ENCODE data around the gene SH3GL3. TPM values are rescaled to one million over a fixed set of nuclear protein-coding genes. Genes with fewer than 3 reads are reported as not detected.

The SH3GL3 gene
- total RNA-seq, 6 experiments from 2014 or later = not detected

DNA sequence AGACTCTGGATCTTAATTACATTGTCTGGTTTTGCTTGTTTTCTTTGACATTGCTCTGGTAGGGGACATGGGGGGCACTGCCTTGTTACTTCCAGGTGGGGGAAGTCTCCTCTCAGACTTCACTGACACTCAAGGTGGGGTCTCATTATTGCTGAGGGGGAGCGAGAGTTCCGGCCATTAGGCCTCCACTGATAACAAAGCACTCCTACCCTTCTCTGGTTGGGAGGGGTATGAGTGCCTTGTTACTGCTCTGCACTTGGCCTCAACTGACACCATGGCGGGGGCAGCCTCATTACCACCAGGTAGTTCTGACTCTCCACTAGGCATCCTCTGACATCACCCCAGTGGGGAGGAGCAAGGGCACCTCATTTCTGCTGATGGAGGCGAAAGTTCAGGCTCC is 25.7 kb downstream of the SH3GL3 start:
- no peak overlapping the region for H3K4me3 Mint-ChIP-seq

DNA sequence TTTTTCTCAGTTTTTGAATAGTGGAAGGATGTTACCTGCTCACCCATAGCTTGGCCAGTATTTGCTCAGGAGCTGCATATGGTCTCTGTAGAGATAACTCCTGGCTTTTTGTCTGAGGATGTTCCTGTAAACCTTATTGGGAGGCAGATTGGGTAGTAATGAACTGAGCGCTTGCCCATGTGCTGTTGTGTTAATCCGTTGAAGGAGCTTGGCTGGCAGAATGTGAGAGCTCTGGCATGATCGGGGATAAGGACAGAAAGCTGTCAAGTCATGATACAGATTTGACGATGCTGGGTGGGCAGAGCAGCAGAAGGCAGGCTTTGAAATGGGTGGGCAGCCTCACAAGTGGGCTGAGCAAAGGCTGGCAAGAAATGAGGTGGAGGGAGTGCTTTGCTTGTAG is 27.4 kb downstream of the SH3GL3 start:
- Mint-ChIP-seq H3K4me1 (ENCODE audit: low read depth) (no peaks in the 10 kb centered on the region), H3K9me3 (peaks cover 15% of the 10 kb centered on the region; the same call in 1 of the 2 replicates), H3K27me3 (ENCODE audit: insufficient read depth) (no peaks in the 10 kb centered on the region; the same call in 1 of the 2 replicates), H3K36me3 (ENCODE audit: low read depth) (no peaks in the 10 kb centered on the region), H3K27ac (no peak overlapping the region), H3K4me3 (no peak overlapping the region)
- TF ChIP-seq, protein P1, sequence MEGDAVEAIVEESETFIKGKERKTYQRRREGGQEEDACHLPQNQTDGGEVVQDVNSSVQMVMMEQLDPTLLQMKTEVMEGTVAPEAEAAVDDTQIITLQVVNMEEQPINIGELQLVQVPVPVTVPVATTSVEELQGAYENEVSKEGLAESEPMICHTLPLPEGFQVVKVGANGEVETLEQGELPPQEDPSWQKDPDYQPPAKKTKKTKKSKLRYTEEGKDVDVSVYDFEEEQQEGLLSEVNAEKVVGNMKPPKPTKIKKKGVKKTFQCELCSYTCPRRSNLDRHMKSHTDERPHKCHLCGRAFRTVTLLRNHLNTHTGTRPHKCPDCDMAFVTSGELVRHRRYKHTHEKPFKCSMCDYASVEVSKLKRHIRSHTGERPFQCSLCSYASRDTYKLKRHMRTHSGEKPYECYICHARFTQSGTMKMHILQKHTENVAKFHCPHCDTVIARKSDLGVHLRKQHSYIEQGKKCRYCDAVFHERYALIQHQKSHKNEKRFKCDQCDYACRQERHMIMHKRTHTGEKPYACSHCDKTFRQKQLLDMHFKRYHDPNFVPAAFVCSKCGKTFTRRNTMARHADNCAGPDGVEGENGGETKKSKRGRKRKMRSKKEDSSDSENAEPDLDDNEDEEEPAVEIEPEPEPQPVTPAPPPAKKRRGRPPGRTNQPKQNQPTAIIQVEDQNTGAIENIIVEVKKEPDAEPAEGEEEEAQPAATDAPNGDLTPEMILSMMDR (IDR thresholded peaks at IDR 0.05) = no peak
- DNase-seq = no peak

More for the DNA sequence above, 25.7 kb downstream of the SH3GL3 start:
- TF ChIP-seq, protein P1 (IDR thresholded peaks at IDR 0.05) = no peak
- no peaks in the 10 kb centered on the region for H3K27me3 Mint-ChIP-seq (ENCODE audit: insufficient read depth)
- no peak overlapping the region for H3K27ac Mint-ChIP-seq
- no peaks in the 10 kb centered on the region for H3K36me3 Mint-ChIP-seq (ENCODE audit: low read depth)
- no peak for DNase-seq
- no peaks in the 10 kb centered on the region for H3K4me1 Mint-ChIP-seq (ENCODE audit: low read depth)
- H3K9me3 Mint-ChIP-seq = peaks cover 15% of the 10 kb centered on the region; the same call in 1 of the 2 replicates

DNA sequence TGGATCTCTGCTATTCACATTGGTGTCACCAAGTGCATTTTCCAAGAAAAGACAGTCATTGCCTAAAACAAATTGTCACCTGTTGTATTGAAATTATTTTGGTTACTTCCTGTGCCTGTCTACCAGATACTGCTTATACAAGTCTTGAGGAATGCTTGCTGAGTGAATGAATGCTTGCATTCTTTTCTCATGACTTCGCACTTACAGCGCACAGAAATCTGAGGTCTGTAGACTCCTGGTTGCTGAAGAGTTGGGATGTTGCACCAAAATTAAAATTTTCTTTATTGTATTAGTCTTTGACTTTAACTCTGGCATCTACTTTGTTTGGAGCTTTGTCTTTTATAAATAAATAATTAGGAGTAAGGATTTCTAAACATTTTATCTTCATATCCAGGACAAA is 28.4 kb downstream of the SH3GL3 start:
- TF ChIP-seq, protein P1 (IDR thresholded peaks at IDR 0.05) = no peak
- Mint-ChIP-seq H3K36me3 (ENCODE audit: low read depth) (no peaks in the 10 kb centered on the region), H3K9me3 (peaks cover 15% of the 10 kb centered on the region; the same call in 1 of the 2 replicates), H3K27me3 (ENCODE audit: insufficient read depth) (no peaks in the 10 kb centered on the region; the same call in 1 of the 2 replicates), H3K27ac (no peak overlapping the region), H3K4me3 (no peak overlapping the region), H3K4me1 (ENCODE audit: low read depth) (no peaks in the 10 kb centered on the region)
- peak; percentile 6 for DNase-seq

DNA sequence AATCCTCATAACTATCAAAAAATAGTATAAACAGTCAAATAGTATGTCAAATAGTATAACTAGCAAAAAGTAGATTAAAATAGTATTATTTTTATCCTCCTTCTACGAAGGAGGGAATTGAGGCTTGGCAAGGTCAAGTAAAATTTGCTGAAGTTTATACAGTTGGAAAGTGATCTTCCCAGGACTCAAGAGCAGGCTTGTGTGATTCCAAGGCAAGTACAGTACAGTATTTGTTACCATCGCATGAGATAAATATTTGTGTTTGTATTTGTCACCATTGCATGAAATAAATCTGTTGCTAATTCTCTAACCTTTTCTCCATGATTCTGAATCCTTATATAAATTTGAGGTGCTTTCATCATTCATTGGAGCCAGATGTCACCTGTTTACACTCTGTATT is 28.9 kb downstream of the SH3GL3 start:
- TF ChIP-seq, protein P1 (IDR thresholded peaks at IDR 0.05) = no peak
- no peaks in the 10 kb centered on the region for H3K36me3 Mint-ChIP-seq (ENCODE audit: low read depth)
- DNase-seq = no peak
- peaks cover 3% of the 10 kb centered on the region; the same call in 1 of the 2 replicates for H3K27me3 Mint-ChIP-seq (ENCODE audit: insufficient read depth)
- no peaks in the 10 kb centered on the region for H3K4me1 Mint-ChIP-seq (ENCODE audit: low read depth)
- peaks cover 15% of the 10 kb centered on the region; the same call in 1 of the 2 replicates for H3K9me3 Mint-ChIP-seq
- H3K27ac Mint-ChIP-seq = no peak overlapping the region
- no peak overlapping the region for H3K4me3 Mint-ChIP-seq

DNA sequence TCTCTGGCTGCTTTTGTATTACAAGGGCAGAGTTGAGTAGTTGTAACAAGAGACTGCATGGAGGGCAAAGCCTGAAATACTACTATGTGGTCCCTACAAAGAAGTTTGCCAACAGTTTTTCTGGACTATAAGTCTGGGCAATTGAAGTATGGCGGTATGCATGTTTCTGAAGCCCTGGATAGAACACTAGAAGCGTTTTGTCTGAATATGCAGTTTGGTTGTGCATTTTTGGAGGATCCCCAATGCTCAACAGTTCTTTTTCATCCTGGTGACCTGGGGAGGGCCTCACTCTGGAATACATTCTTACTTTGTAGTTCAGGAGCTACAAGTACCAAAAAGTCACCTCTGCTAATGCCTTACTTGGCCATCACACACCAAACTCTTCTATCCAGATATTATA is 29.6 kb downstream of the SH3GL3 start:
- TF ChIP-seq, protein P1 (IDR thresholded peaks at IDR 0.05) = no peak
- Mint-ChIP-seq H3K4me1 (ENCODE audit: low read depth) (no peaks in the 10 kb centered on the region), H3K27ac (no peak overlapping the region), H3K9me3 (peaks cover 15% of the 10 kb centered on the region; the same call in 1 of the 2 replicates), H3K36me3 (ENCODE audit: low read depth) (no peaks in the 10 kb centered on the region), H3K27me3 (ENCODE audit: insufficient read depth) (peaks cover 3% of the 10 kb centered on the region; the same call in 1 of the 2 replicates), H3K4me3 (no peak overlapping the region)
- no peak for DNase-seq

All from HFFc6 (cell line).